ENCODE results near the gene ERCC8.
"Not testable (repeated sequence)": the region's sequence is repeated elsewhere in the genome, so short reads cannot be mapped to it uniquely, and the experiment has no call there.

ERCC8 gene

GRCh38 chr5:60929024-60929423 lies 15.8 kb downstream of the ERCC8 start:
- no peak for DNase-seq
- intact Hi-C loops (cut with DNase I), result no loop called here

DNA sequence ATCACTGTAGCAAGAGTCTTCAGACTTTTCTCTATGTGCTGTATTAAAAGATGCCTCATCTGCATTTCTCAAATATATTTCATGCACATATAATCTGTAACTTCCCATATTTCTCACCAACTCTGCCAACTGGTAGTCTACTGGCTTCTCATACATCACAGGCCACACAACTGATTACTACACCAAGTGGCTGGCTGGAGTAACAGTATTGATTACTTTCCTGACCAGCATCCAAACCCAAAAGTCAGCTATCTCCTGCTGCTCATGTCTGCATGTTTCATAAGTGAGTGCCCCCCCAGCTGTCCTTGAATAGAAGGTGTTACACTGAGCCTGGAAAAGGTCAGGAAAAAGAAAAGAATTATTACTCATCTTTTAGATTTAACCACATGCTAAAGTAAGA lies 17.4 kb downstream of the ERCC8 start:
- intact Hi-C loops (cut with DNase I), result no loop called here
- DNase-seq, result no peak

DNA sequence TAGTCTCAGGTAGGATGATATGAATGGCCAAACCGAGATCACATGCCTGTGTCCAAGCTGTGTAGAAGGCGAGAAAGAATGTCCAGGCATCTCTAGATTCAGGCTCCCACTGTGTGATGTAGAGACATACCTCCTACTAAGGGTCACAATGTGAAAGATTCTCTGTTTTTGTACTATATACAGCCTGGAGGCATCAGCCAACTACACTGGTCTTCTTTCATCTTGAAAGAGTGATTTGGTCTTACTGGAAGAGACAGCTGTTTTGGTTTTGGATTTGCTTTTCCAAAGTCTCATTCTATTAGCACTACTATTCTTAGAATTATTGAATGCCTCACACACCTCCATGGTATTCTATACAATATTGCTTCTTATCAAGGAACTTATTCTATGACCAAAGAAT lies 26.4 kb downstream of the ERCC8 start:
- no peak for DNase-seq
- intact Hi-C loops (cut with DNase I), result no loop called here

DNA sequence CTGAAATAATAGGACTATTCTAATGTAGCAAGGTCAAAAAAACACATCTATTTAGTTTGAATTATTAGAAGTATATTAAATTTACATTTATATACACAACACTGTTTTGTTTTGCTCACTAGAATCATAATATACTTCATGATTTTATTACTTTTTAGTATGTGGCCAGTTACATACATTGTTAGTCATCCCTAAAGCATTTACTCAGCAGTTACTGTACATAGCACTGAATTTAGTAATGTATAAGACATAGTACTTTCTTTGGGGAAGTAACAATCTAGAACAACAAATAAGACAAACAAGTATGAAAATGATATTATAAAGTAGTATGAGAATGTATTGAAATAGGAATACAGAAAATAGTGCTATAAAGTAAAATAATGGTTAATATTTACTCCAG lies 28.2 kb downstream of the ERCC8 start:
- DNase-seq, result no peak
- intact Hi-C loops (cut with DNase I), result no loop called here

- DNase-seq, result no peak
- intact Hi-C loops (cut with DNase I), result no loop called here
Observed at GRCh38 chr5:60903356-60903755, 41.5 kb downstream of the ERCC8 start.

DNA sequence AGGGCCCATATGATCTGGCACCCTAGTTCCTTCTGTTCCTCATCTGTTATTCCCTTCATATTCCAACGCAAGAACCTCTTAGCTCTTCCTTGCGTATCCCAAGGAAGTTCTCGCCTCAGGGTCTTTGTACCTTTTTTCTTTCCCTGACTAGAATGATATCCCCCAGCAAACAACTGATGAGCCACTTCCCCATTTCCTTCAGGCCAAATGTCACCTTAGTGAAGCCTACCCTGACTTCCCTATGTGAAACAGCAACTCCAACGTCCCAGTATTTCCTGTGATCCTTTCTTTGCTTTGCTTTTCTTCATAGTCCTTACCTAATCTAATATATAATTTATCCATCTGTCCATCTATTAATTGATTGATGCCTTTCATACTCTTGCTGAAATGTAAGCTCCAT lies 47.9 kb downstream of the ERCC8 start:
- no peak for DNase-seq
- intact Hi-C loops (cut with DNase I), result no loop called here

DNA sequence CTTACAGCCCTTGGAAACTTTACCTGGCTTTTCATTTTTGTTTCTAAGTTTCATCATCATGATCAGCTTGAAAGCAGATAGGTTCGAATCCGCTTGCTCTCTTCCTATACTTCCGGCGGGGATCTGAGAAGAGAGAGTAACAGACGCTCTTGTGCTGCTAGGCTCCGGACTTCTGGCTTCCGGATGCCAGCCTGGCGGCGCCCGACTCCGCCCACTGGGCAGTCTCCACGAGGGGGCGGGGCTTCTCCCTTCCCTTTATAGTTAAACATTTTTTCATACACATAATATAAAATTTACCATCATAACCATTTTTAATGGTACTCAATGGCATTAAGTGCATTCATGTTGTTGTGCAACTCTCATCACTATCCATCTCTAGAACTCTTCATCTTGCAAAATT lies 51.3 kb downstream of the ERCC8 start:
- intact Hi-C loops (cut with DNase I), result no loop called here
- no peak for DNase-seq

GRCh38 chr5:60891667-60892066 lies 53.2 kb downstream of the ERCC8 start:
- DNase-seq, result no peak
- intact Hi-C loops (cut with DNase I), result no loop called here

- intact Hi-C loops (cut with DNase I), result no loop called here
- no peak for DNase-seq
Observed at GRCh38 chr5:60888359-60889061, 56.4 kb downstream of the ERCC8 start.

- intact Hi-C loops (cut with DNase I), result no loop called here
- DNase-seq, result no peak
Observed at GRCh38 chr5:60887746-60888145, 57.1 kb downstream of the ERCC8 start.

GRCh38 chr5:60887096-60887495 lies 57.8 kb downstream of the ERCC8 start:
- no peak for DNase-seq
- intact Hi-C loops (cut with DNase I), result no loop called here

GRCh38 chr5:60886158-60886557 lies 58.7 kb downstream of the ERCC8 start:
- DNase-seq, result no peak
- intact Hi-C loops (cut with DNase I), result no loop called here

GRCh38 chr5:60883229-60883628 lies 61.6 kb downstream of the ERCC8 start:
- no peak for DNase-seq
- intact Hi-C loops (cut with DNase I), result no loop called here

DNA sequence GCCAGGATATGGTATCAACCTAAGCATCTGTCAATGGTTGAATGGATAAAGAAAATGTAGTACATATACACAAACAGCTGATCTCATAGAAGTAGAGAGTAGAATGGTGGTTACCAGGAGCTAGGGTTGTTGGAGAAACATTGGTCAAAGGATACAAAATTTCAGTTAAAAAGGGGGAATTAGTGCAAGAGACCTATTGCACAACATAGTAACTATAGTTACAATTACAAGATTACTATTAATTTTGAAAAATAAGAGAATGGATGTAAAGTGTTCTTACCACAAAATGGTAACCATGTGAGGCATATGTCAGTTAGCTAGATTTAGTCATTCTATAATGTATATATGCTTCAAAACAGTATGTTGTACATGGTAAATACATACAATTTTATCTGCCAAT lies 72.0 kb downstream of the ERCC8 start:
- intact Hi-C loops (cut with DNase I), result no loop called here
- DNase-seq, result no peak

DNA sequence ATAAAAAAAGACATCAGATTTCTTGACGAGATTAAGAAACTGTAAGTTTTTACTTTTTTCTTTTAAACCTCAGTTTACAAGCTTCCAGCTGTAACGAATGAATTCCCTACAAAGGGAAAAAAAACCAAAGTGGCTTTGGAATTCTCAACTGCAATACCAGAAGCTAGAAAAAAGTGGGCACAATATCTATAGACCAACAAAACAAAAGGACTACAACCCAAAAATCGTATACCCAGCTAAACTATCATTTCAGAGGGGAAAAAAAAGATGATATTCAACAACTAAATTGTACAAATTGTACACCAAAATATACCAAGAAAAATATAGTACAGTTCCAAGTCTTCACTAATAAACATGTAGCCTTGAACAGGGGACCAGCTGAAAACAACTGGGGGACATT lies 74.0 kb downstream of the ERCC8 start:
- intact Hi-C loops (cut with DNase I), result no loop called here
- DNase-seq, result no peak

DNA sequence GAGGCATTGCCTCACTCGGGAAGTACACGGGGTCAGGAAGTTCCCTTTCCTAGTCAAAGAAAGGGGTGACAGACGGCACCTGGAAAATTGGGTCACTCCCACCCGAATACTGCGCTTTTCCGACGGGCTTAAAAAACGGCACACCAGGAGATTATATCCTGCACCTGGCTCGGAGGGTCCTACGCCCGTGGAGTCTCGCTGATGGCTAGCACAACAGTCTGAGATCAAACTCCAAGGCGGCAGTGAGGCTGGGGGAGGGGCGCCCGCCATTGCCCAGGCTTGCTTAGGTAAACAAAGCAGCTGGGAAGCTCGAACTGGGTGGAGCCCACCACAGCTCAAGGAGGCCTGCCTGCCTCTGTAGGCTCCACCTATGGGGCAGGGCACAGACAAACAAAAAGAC lies 84.3 kb downstream of the ERCC8 start:
- DNase-seq; intact Hi-C loops (cut with DNase I): not testable (repeated sequence)

DNA sequence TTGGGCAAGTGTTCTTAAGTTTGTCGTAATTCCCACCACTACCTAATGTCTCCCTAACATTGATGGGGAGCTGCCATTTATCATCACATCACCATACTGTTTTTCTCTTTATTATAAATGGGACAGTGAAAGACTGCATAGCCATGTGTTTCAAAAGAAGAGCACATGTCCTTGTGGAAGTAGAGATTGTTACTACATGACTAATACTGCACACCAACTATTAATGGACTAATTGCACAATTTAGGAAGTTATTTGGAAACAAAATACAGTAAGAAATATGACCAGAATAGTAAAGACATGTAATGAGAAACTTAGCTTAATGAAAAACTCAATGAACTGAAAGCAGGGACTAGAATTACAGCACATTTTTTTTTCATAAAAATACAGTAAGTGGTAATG lies 88.8 kb downstream of the ERCC8 start:
- intact Hi-C loops (cut with DNase I), result no loop called here
- no peak for DNase-seq

DNA sequence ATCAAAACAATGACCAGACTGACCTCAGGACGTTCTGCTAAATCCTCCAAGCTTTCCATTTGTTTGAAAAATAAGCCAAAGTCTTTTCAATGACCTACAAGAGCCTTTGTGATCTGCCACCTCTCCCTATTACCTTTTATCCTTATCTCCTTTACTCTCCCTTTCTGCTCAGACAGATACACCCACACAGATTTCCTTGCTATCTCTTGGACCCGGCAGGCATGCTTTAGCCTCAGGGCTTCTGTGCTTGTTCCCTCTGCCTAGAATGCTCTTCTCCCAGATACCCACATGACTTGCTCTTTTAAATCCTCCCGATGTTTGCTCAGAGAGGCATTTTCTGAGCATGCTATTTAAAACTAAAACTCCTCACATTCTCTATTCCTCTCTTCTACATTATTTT lies 91.9 kb downstream of the ERCC8 start:
- DNase-seq, result no peak
- intact Hi-C loops (cut with DNase I), result no loop called here

DNA sequence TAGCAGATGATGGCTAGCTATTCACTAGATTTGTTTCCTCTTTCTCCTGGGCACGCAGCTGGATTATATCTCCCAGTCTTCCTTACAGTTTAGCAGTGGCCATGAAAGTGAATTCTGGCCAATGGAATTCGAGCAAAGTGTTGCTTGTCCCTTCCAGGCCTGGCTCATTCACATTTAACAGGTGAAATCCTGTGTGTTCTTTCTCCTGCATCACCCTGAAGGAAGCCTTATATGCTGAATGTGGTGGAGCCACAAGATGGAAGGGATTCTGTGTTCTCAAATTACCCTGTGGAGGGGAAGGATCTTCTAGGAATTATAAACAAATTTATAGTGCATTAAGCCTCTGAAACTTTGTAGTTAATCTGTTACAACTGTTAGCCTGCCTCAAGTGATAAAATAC lies 92.6 kb downstream of the ERCC8 start:
- DNase-seq, result no peak
- intact Hi-C loops (cut with DNase I), result no loop called here

GRCh38 chr5:60851626-60852025 lies 93.2 kb downstream of the ERCC8 start:
- no peak for DNase-seq
- intact Hi-C loops (cut with DNase I), result no loop called here

DNA sequence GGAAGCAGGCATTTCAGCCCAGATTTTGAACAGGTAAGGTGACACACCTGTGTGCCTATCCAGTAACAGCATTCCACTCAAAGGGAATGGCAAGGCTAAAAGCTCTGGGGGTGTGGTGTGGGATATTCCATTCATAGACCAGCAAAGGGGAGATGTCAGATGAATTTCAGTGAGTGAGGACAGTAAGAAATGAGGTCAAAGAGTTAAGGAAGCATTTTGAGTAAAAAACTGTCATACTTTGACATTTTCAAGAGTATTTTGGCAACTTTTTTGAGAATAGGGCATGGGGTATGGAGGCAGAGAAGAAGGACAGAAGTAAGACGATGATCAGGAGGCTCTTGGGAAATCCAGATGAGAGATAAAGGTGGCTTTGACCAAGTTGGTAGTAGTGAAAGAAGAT lies 98.6 kb downstream of the ERCC8 start:
- intact Hi-C loops (cut with DNase I), result no loop called here
- DNase-seq, result no peak

Data from head of caudate nucleus (tissue), 42 donors.